Trophoblast cell (in vitro differentiated cells and primary cell): Measurements from ENCODE around the gene PPP1R3D.

Experiments used
- DNase-seq, 2 donors: peaks; one replicate each; pipeline ENCODE4 v3.0.0-alpha.2; 2016
- H2AFZ ChIP-seq: 2 replicates; pipeline ENCODE4 v1.6.1; 2013; ENCODE audit warnings: low read length, moderate library complexity, mild to moderate bottlenecking; ENCODE audit not compliant: insufficient read depth, poor library complexity
- H2AK5ac ChIP-seq: 2 replicates; pipeline ENCODE4 v1.6.1; 2013; ENCODE audit warnings: mild to moderate bottlenecking, low read length
- H2BK120ac ChIP-seq: 2 replicates; pipeline ENCODE4 v1.6.1; 2013; ENCODE audit warnings: low read length, mild to moderate bottlenecking, moderate library complexity; ENCODE audit not compliant: insufficient read depth, poor library complexity
- H2BK12ac ChIP-seq: 2 replicates; pipeline ENCODE4 v1.6.1; 2013; ENCODE audit warnings: mild to moderate bottlenecking, low read length, moderate library complexity
- H2BK5ac ChIP-seq: 2 replicates; pipeline ENCODE4 v1.6.1; 2013; ENCODE audit warnings: low read length, low read depth, moderate library complexity, mild to moderate bottlenecking; ENCODE audit not compliant: poor library complexity
- H3K14ac ChIP-seq: 2 replicates; pipeline ENCODE4 v1.6.1; 2013; ENCODE audit warnings: mild to moderate bottlenecking, low read length
- H3K18ac ChIP-seq: 2 replicates; pipeline ENCODE4 v1.6.1; 2013; ENCODE audit warnings: mild to moderate bottlenecking, low read length
- H3K23ac ChIP-seq: 2 replicates; pipeline ENCODE4 v1.6.1; 2013; ENCODE audit warnings: low read length
- H3K27ac ChIP-seq: 2 replicates; pipeline ENCODE4 v1.5.1; 2013; ENCODE audit warnings: low read depth, mild to moderate bottlenecking, inconsistent platforms, low read length, moderate library complexity
- H3K27me3 ChIP-seq: 2 replicates; pipeline ENCODE4 v1.6.1; 2013; ENCODE audit warnings: inconsistent platforms, mild to moderate bottlenecking, low read length, moderate library complexity; ENCODE audit not compliant: insufficient read depth
- H3K36me3 ChIP-seq, 2 experiments: 1 replicate in 1 of 2; 2 replicates in 1 of 2; pipeline ENCODE4 v1.6.1; 2013; ENCODE audit warnings: low read length in 2 of 2, mild to moderate bottlenecking in 2 of 2, moderate library complexity in 1 of 2; ENCODE audit not compliant: insufficient read depth in 2 of 2, control insufficient read depth in 1 of 2
- H3K4ac ChIP-seq: 2 replicates; pipeline ENCODE4 v1.6.1; 2013; ENCODE audit warnings: low read depth, mild to moderate bottlenecking, low read length, moderate library complexity
- H3K4me1 ChIP-seq, 2 experiments: 1 replicate in 1 of 2; 2 replicates in 1 of 2; pipeline ENCODE4 v1.6.1; 2013; ENCODE audit warnings: low read length in 2 of 2, mild to moderate bottlenecking in 2 of 2, moderate library complexity in 1 of 2; ENCODE audit not compliant: insufficient read depth in 2 of 2, control insufficient read depth in 1 of 2
- H3K4me2 ChIP-seq: 2 replicates; pipeline ENCODE4 v1.6.1; 2013; ENCODE audit warnings: inconsistent platforms, mild to moderate bottlenecking, low read length, moderate library complexity
- H3K4me3 ChIP-seq: 2 replicates; pipeline ENCODE4 v1.5.1; 2013; ENCODE audit warnings: mild to moderate bottlenecking, low read depth, low read length, inconsistent platforms
- H3K79me1 ChIP-seq: one replicate; pipeline ENCODE4 v1.6.1; 2013; ENCODE audit warnings: low read length
- H3K79me2 ChIP-seq: 2 replicates; pipeline ENCODE4 v1.6.1; 2013; ENCODE audit warnings: low read length, mild to moderate bottlenecking; ENCODE audit not compliant: control insufficient read depth, insufficient read depth, poor library complexity
- H3K9ac ChIP-seq: 2 replicates; pipeline ENCODE4 v1.6.1; 2013; ENCODE audit warnings: mild to moderate bottlenecking, low read length
- H3K9me3 ChIP-seq: 2 replicates; pipeline ENCODE4 v1.6.1; 2013; ENCODE audit warnings: low read depth, mild to moderate bottlenecking, control low read depth, inconsistent platforms, low read length; ENCODE audit not compliant: insufficient read depth
- H4K12ac ChIP-seq: 2 replicates; pipeline ENCODE4 v1.6.1; 2013; ENCODE audit warnings: low read depth, mild to moderate bottlenecking, low read length, moderate library complexity
- H4K8ac ChIP-seq: 2 replicates; pipeline ENCODE4 v1.6.1; 2013; ENCODE audit warnings: low read depth, mild to moderate bottlenecking, low read length, moderate library complexity
- H4K91ac ChIP-seq: one replicate; pipeline ENCODE4 v1.6.1; 2013; ENCODE audit warnings: low read depth, mild to moderate bottlenecking, low read length, moderate library complexity
- WGBS: extraction: QIAGEN DNeasy Blood & Tissue Kit; methylation state at CpG from one replicate; pipeline ENCODE4 v1.1.7; 2013; ENCODE audit warnings: missing lambda C conversion rate; ENCODE audit not compliant: insufficient read length, insufficient coverage; ENCODE audit errors: extremely low coverage; 5-methylcytosine and 5-hydroxymethylcytosine counted together

The PPP1R3D gene

GRCh38 chr20:59985164-59985563 is 45.1 kb upstream of the PPP1R3D start:
- no peak overlapping the region for H2BK12ac ChIP-seq
- H3K14ac ChIP-seq: no peak overlapping the region
- DNase-seq: no peak
- H3K27me3 ChIP-seq: no peaks in the 10 kb centered on the region
- WGBS: no CpG with 5 or more reads among the region's 8 CpGs
- H4K91ac ChIP-seq: no peak overlapping the region
- no peak overlapping the region for H4K12ac ChIP-seq
- no peaks in the 10 kb centered on the region for H3K36me3 ChIP-seq
- no peak overlapping the region for H2BK5ac ChIP-seq
- no peaks in the 10 kb centered on the region for H3K79me1 ChIP-seq
- H3K27ac ChIP-seq: no peak overlapping the region
- no peak overlapping the region for H3K23ac ChIP-seq
- no peak overlapping the region for H2BK120ac ChIP-seq
- no peak overlapping the region for H3K9ac ChIP-seq
- H3K4me1 ChIP-seq: no peaks in the 10 kb centered on the region
- H3K9me3 ChIP-seq: no peaks in the 10 kb centered on the region
- no peak overlapping the region for H3K4ac ChIP-seq
- no peak overlapping the region for H3K4me2 ChIP-seq
- no peak overlapping the region for H2AK5ac ChIP-seq
- H4K8ac ChIP-seq: no peak overlapping the region
- H3K79me2 ChIP-seq: no peaks in the 10 kb centered on the region
- no peak overlapping the region for H3K18ac ChIP-seq
- no peak overlapping the region for H2AFZ ChIP-seq
- H3K4me3 ChIP-seq: no peak overlapping the region

GRCh38 chr20:59984541-59984940 is 44.4 kb upstream of the PPP1R3D start:
- H3K27me3 ChIP-seq: no peaks in the 10 kb centered on the region
- no CpG with 5 or more reads among the region's 4 CpGs for WGBS
- no peaks in the 10 kb centered on the region for H3K79me1 ChIP-seq
- H3K36me3 ChIP-seq: no peaks in the 10 kb centered on the region
- no peak overlapping the region for H3K23ac ChIP-seq
- no peak overlapping the region for H3K18ac ChIP-seq
- H3K79me2 ChIP-seq: no peaks in the 10 kb centered on the region
- H4K12ac ChIP-seq: no peak overlapping the region
- no peak overlapping the region for H3K9ac ChIP-seq
- H3K4me1 ChIP-seq: no peaks in the 10 kb centered on the region
- no peak overlapping the region for H3K4me3 ChIP-seq
- H4K8ac ChIP-seq: no peak overlapping the region
- no peak overlapping the region for H2AK5ac ChIP-seq
- no peak overlapping the region for H3K4ac ChIP-seq
- H2BK5ac ChIP-seq: no peak overlapping the region
- no peak overlapping the region for H2AFZ ChIP-seq
- H4K91ac ChIP-seq: no peak overlapping the region
- H3K14ac ChIP-seq: no peak overlapping the region
- H3K9me3 ChIP-seq: no peaks in the 10 kb centered on the region
- no peak overlapping the region for H2BK120ac ChIP-seq
- H3K4me2 ChIP-seq: no peak overlapping the region
- no peak overlapping the region for H3K27ac ChIP-seq
- DNase-seq: no peak
- H2BK12ac ChIP-seq: no peak overlapping the region

- H3K27me3 ChIP-seq: no peaks in the 10 kb centered on the region
- no peaks in the 10 kb centered on the region for H3K79me2 ChIP-seq
- no peaks in the 10 kb centered on the region for H3K4me1 ChIP-seq
- H3K4ac ChIP-seq: no peak overlapping the region
- H2AK5ac ChIP-seq: no peak overlapping the region
- H3K9ac ChIP-seq: no peak overlapping the region
- H3K27ac ChIP-seq: no peak overlapping the region
- H2BK12ac ChIP-seq: no peak overlapping the region
- no peak overlapping the region for H2BK5ac ChIP-seq
- no peak overlapping the region for H2AFZ ChIP-seq
- no peak overlapping the region for H2BK120ac ChIP-seq
- H3K36me3 ChIP-seq: no peaks in the 10 kb centered on the region
- no peak overlapping the region for H3K18ac ChIP-seq
- H3K9me3 ChIP-seq: no peaks in the 10 kb centered on the region
- no peak overlapping the region for H4K91ac ChIP-seq
- no peak overlapping the region for H4K12ac ChIP-seq
- no peak overlapping the region for H3K4me2 ChIP-seq
- DNase-seq: no peak
- no peak overlapping the region for H3K4me3 ChIP-seq
- H3K14ac ChIP-seq: no peak overlapping the region
- WGBS: no CpG with 5 or more reads among the region's 9 CpGs
- H3K79me1 ChIP-seq: no peaks in the 10 kb centered on the region
- no peak overlapping the region for H3K23ac ChIP-seq
- no peak overlapping the region for H4K8ac ChIP-seq
These were observed 43.0 kb upstream of the PPP1R3D start for GRCh38 chr20:59983076-59983475.

GRCh38 chr20:59977086-59977485 is 37.0 kb upstream of the PPP1R3D start:
- Histone ChIP-seq H3K79me2 (no peaks in the 10 kb centered on the region), H3K4me2 (no peak overlapping the region), H3K36me3 (no peaks in the 10 kb centered on the region), H4K91ac (no peak overlapping the region), H4K8ac (no peak overlapping the region), H2AFZ (no peak overlapping the region), H3K18ac (no peak overlapping the region), H2BK5ac (no peak overlapping the region), H2BK120ac (no peak overlapping the region), H3K4ac (no peak overlapping the region), H3K27ac (no peak overlapping the region), H2BK12ac (no peak overlapping the region), H2AK5ac (no peak overlapping the region), H3K4me3 (no peak overlapping the region), H4K12ac (no peak overlapping the region), H3K9ac (no peak overlapping the region), H3K14ac (no peak overlapping the region), H3K4me1 (no peaks in the 10 kb centered on the region), H3K23ac (no peak overlapping the region), H3K9me3 (no peaks in the 10 kb centered on the region), H3K79me1 (no peaks in the 10 kb centered on the region), H3K27me3 (no peaks in the 10 kb centered on the region)
- no peak for DNase-seq
- no CpG with 5 or more reads among the region's 9 CpGs for WGBS
